Right cardiac atrium (tissue), 5 donors: ENCODE results near the gene PDE3B. TPM values are rescaled to one million over a fixed set of nuclear protein-coding genes. Genes with fewer than 3 reads are reported as not detected.
"Not testable (repeated sequence)": the region's sequence is repeated elsewhere in the genome, so short reads cannot be mapped to it uniquely, and the experiment has no call there.

Experiments
- ATAC-seq, 2 donors: fragments of 200-7000 bp; cut with Tn5 transposase; one replicate each; pipeline versions ENCODE4 v1.8.0 to v1.9.1; 2020; ENCODE audit warnings: moderate library complexity in 2 of 2, mild to moderate bottlenecking in 1 of 2
- DNase-seq, 3 donors: peaks; one replicate each; pipeline ENCODE4 v3.0.0-alpha.2; 2020
- H3K27ac ChIP-seq: one replicate; pipeline ENCODE4 v1.5.1; 2013; ENCODE audit warnings: mild to moderate bottlenecking, low read length, control low read depth, moderate library complexity
- H3K27me3 ChIP-seq: one replicate; pipeline ENCODE4 v1.6.1; 2013; ENCODE audit not compliant: control insufficient read depth, insufficient read depth
- H3K4me1 ChIP-seq: one replicate; pipeline ENCODE4 v1.6.1; 2013; ENCODE audit warnings: low read length; ENCODE audit not compliant: control insufficient read depth, insufficient read depth
- H3K4me3 ChIP-seq: one replicate; pipeline ENCODE4 v1.5.1; 2013; ENCODE audit warnings: low read length, control low read depth
- H3K9me3 ChIP-seq: one replicate; pipeline ENCODE4 v1.6.1; 2013; ENCODE audit warnings: low read length; ENCODE audit not compliant: control insufficient read depth
- WGBS: extraction: QIAGEN DNeasy Blood & Tissue Kit; methylation state at CpG from one replicate; pipeline ENCODE4 v1.1.7; 2013; 5-methylcytosine and 5-hydroxymethylcytosine counted together
- intact Hi-C, 4 donors: fragments of 100-400 bp; cut with DNase I; formaldehyde crosslinking; loops; one replicate each; pipeline versions ENCODE4 v1.11.0 to v1.14.0; 2022 to 2023
- polyA plus RNA-seq: library from polyadenylated mRNA; stranded (reverse); fragments of 200-250 nt; gene quantifications from one replicate; pipeline ENCODE4 v1.2.3, GENCODE V29; 2013
- total RNA-seq, 4 donors: library from RNA; stranded (reverse); fragmentation: NEBNext Ultra II Directional; extraction: Animal tissue kit (Norgen Biotek cat#: 25700); gene quantifications; one replicate each; pipeline ENCODE4 v1.2.1, GENCODE V29; 2021
- donor health status: healthy with polysubstance abuse.
- donor health status: DM: no; HTN: yes; CAD: no.
- donor health status: DM: no; HTN: no; CAD: no.
- donor health status: DM: no; HTN: yes; CAD: no; lungs with severe emphysema.
- donor health status: DM: yes; HTN: yes; CAD: no.

The PDE3B gene
- total and polyA plus RNA-seq, 5 donors, result 4.9 to 18.6 (median 9.1) TPM

DNA sequence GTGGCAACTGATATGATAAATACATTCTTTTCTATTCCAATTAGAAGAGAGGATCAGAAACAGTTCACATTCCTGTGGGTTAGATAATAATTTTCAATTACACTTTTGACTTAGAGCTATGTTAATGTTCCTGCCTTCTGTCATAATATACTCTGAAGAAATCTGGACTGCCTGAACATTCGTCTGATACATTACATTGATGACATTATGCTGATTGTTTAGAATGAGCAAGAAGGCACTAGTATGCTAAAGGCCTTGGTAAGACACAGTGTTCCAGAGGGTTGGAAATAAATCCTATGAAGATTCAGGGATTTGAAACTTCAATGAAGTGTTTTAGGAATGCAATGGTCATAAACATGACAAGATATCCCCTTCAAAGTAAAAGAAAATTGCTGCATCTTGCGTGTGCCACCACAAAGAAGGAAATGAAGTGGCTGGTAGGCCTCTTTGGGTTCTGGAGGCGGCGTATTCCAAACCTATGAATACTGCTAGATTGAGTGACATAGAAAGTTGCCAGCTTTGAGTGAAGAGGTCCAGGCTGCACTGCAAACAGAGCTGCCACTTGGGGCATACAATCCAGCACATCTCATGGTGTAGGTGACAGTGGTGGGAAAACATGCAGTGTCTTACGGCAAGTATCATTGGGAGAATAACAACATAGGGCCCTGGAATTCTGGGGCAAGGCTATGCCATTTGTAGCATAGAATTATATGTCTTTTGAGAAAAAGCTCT lies 21.2 kb upstream of the PDE3B start:
- Histone ChIP-seq H3K27ac (no peak overlapping the region), H3K9me3 (no peaks in the 10 kb centered on the region), H3K4me1 (peaks cover 1% of the 10 kb centered on the region), H3K27me3 (no peaks in the 10 kb centered on the region), H3K4me3 (no peak overlapping the region)
- WGBS, result 82% methylated on average over 5 of the region's 5 CpGs
- intact Hi-C loops, result no loop called here
- no peak for ATAC-seq
- DNase-seq, result no peak

DNA sequence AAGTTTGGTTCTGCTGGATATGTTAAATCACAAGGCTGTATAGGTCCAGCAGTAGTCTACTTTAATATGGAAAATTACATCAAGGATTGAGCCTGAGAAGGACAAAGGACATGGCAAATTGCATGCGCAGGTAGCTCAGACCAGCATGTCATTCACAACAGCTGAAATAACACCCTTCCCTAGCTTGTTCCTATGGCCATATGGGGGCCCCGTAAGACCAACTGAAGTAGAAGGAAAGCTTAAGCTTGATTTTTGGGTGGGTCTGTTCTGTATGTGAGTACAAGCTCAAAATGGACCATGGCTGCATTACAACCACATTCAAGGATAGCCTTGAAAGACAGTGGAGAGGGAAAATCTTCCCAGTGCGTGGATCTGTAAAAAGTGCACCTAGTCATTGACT lies 20.6 kb upstream of the PDE3B start:
- Histone ChIP-seq H3K4me3 (no peak overlapping the region), H3K27me3 (no peaks in the 10 kb centered on the region), H3K27ac (no peak overlapping the region), H3K9me3 (no peaks in the 10 kb centered on the region), H3K4me1 (peaks cover 1% of the 10 kb centered on the region)
- WGBS, result 95% methylated on average over 3 of the region's 3 CpGs
- DNase-seq, result no peak
- intact Hi-C loops, result no loop called here
- ATAC-seq, result no peak

DNA sequence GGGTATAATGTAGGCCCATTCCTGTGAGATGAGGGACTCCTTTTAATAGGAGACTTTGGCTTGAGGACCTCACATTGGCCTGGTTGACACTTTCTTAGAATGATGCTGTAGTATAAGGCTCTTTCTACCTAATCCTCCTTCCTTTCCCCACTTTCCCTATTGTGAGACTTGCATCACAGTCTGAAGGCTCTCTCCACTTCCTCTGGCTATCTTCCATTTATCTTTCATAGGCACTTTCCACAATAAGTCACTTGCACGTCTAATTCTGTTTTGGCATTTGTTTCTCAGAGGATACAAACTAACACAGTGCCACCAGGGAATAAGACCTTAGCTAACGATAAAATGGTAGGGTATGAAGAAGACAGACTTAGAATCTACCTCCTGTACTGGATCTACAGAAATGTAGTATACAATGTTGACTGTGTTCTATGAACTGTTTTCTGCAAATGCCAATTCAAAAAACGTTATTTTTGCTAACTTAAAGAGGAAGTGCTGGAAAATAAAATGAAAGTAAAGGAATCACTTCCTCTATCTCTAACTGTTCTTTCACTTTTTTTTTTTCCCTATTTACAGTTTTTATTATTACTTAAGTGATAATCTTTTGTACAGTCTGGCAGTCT lies 17.9 kb upstream of the PDE3B start:
- no peaks in the 10 kb centered on the region for H3K27me3 ChIP-seq
- intact Hi-C loops, result no loop called here
- no peak for DNase-seq
- H3K27ac ChIP-seq, result no peak overlapping the region
- ATAC-seq, result peak in 1 of 2 donors; percentile 14
- H3K9me3 ChIP-seq, result no peaks in the 10 kb centered on the region
- H3K4me1 ChIP-seq, result no peaks in the 10 kb centered on the region
- WGBS, result 26% methylated on average over 3 of the region's 3 CpGs
- no peak overlapping the region for H3K4me3 ChIP-seq

DNA sequence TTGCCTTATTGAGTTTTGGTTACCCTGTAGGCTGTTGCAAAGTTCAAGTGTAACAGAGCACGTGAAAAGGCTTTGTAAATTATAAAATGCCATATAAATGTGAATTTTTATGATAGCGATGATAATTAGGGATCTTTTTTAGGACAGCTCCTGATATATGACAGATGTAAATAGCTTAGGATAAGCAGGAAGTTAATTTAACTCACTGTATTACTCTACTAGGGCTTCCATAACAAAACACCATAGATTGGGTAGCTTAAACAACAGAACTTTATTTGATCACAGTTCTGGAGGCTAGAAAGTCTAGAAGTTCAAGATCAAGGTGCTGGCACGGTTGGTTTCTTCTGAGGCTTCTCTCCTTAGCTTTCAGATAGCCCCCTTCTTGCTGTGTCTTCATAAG lies 17.0 kb upstream of the PDE3B start:
- H3K4me3 ChIP-seq, result no peak overlapping the region
- ATAC-seq (no peak), DNase-seq (no peak)
- H3K27ac ChIP-seq, result no peak overlapping the region
- no peaks in the 10 kb centered on the region for H3K4me1 ChIP-seq
- 83% methylated on average over 3 of the region's 3 CpGs for WGBS
- intact Hi-C loops, result no loop called here
- no peaks in the 10 kb centered on the region for H3K27me3 ChIP-seq
- no peaks in the 10 kb centered on the region for H3K9me3 ChIP-seq

DNA sequence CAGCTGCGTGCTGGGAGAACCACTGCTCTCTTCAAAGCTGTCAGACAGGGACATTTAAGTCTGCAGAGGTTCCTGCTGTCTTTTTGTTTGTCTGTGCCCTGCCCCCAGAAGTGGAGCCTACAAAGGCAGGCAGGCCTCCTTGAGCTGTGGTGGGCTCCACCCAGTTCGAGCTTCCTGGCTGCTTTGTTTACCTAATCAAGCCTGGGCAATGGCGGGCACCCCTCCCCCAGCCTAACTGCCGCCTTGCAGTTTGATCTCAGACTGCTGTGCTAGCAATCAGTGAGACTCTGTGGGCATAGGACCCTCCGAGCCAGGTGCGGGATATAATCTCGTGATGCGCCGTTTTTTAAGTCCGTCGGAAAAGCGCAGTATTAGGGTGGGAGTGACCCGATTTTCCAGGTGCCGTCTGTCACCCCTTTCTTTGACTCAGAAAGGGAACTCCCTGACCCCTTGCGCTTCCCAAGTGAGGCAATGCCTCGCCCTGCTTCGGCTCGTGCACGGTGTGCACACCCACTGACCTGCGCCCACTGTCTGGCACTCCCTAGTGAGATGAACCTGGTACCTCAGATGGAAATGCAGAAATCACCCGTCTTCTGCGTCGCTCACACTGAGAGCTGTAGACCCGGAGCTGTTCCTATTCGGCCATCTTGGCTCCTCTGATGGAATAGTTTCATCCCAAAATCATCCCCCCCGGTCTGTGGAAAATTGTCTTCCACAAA lies 9.9 kb upstream of the PDE3B start:
- intact Hi-C loops, H3K27ac ChIP-seq, ATAC-seq, H3K4me3 ChIP-seq, H3K27me3 ChIP-seq, H3K9me3 ChIP-seq, H3K4me1 ChIP-seq: not testable (repeated sequence)
- DNase-seq, result peak in 2 of 3 donors; percentile 14 to 46
- WGBS, result 75% methylated on average over 16 of the region's 26 CpGs

DNA sequence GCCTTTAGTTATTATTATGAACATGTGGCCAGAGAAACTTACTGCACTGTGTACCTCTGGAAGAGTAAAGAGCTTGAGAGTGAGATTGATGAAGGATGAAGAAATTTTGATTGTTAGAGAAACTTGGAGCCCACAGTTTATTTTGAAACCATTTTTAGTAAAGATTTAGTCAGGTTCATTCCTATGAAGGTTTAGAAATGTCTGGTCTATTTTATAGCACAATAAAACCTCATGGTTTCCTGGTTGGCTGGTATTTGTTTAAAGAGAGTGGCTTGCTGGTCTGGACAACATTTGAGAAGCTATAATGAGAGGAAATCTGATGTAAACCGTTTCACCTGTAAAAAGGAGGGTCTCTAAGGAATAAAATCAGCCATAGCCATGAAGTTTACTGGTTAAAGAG lies 8.8 kb upstream of the PDE3B start:
- Histone ChIP-seq H3K9me3 (no peaks in the 10 kb centered on the region), H3K4me3 (no peak overlapping the region), H3K27ac (no peak overlapping the region), H3K27me3 (no peaks in the 10 kb centered on the region), H3K4me1 (no peaks in the 10 kb centered on the region)
- WGBS, result 54% methylated on average over 1 of the region's 1 CpG
- DNase-seq (no peak), ATAC-seq (no peak)
- intact Hi-C loops, result no loop called here

DNA sequence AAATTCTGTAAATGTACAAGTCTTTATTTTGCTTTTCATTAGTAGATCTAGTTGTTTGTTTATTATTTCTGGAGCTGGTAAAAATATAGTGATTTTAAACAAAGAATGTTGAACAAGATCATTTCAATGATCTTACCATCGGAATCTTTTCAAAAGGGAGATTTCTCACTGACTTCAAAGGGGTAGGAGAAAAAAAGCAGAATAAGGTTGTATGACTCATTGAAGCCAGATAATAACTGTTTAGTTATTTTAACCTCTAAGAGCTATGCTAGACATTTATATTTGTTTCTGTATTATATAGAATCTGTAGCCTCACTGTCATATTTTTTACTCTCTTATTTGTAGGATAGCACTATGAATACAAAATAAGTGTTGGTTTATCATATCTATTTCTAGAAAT lies 8.1 kb upstream of the PDE3B start:
- WGBS, result 74% methylated on average over 1 of the region's 1 CpG
- Histone ChIP-seq H3K4me1 (no peaks in the 10 kb centered on the region), H3K4me3 (no peak overlapping the region), H3K27ac (no peak overlapping the region), H3K27me3 (no peaks in the 10 kb centered on the region), H3K9me3 (no peaks in the 10 kb centered on the region)
- DNase-seq (no peak), ATAC-seq (no peak)
- intact Hi-C loops, result no loop called here

DNA sequence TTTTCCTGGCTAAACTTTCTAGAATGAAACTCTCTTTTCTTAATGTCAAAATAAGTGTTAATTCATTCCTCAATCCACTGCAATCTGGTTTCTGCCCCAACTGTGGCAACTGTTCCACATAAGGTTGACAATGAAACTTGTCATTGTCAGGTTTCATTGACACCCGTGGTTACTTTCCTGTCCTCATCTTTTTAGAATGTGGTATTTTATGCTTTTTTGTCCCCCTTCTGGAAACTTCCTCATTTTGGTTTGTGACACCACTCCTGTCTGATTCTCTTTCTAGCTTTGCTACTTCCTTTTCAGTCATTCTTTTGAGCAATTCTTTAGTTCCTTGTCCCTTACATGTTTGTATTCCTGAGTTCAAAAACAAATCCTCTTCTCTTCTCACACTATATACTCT lies 7.5 kb upstream of the PDE3B start:
- intact Hi-C loops, result no loop called here
- WGBS, result 58% methylated on average over 1 of the region's 1 CpG

DNA sequence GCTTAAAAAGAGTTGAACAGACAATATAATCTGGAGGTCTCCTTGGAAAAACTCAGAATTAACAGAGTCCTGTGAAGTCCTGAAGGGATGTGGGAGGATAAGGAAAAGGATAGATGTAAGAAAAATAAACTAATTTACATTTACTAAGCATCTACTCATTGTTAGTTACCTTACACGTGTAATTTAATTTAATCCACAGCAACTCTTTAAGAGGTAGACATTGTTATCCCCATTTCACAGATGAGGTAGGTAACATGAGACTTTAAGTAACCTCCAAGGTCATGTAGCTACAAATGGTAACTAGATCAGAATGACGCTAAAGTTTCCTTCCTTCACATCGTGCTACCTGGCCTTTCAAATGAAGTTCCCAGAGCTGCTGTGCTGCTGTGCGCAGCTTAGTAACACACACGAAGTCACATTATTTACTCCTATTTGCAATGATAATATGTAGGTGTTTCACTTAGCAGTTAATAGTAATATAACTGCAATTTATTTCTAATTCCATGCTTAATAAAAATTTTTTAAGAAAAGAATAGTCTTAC lies 5.7 kb upstream of the PDE3B start:
- 84% methylated on average over 5 of the region's 5 CpGs for WGBS
- peaks cover 3% of the 10 kb centered on the region for H3K4me1 ChIP-seq

More for the DNA sequence above, 7.5 kb upstream of the PDE3B start:
- DNase-seq (no peak), ATAC-seq (no peak)
- Histone ChIP-seq H3K9me3 (no peaks in the 10 kb centered on the region), H3K4me3 (no peak overlapping the region), H3K4me1 (no peaks in the 10 kb centered on the region), H3K27ac (no peak overlapping the region), H3K27me3 (no peaks in the 10 kb centered on the region)

DNA sequence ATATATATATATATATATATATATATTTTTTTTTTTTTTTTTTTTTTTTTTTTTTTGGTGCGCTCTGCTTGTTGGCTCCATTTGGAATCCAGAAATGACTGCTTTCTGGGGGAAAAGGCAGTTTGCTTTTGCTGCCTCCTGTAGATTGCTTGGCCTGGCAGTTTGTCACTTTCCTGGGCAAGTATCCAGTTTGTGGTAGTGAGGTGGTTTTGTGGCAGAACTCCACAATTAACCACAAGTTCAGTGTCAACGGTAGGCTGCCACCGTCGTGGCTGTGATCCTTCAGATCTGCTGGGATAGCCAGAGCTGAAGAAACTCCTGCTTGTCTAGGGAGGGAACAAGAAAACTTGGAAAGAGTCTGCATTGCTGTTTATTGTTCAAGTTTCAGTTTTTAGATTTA lies 5.0 kb upstream of the PDE3B start:
- intact Hi-C loops, result no loop called here
- no peaks in the 10 kb centered on the region for H3K27me3 ChIP-seq
- 66% methylated on average over 4 of the region's 4 CpGs for WGBS
- peaks cover 3% of the 10 kb centered on the region for H3K4me1 ChIP-seq
- no peak overlapping the region for H3K27ac ChIP-seq
- no peak overlapping the region for H3K4me3 ChIP-seq
- ATAC-seq (no peak), DNase-seq (peak in 1 of 3 donors; percentile 44)
- no peaks in the 10 kb centered on the region for H3K9me3 ChIP-seq

More for the DNA sequence above, 5.7 kb upstream of the PDE3B start:
- Histone ChIP-seq H3K9me3 (no peaks in the 10 kb centered on the region), H3K27me3 (no peaks in the 10 kb centered on the region), H3K4me3 (no peak overlapping the region), H3K27ac (no peak overlapping the region)
- no peak for ATAC-seq
- intact Hi-C loops, result no loop called here
- no peak for DNase-seq

DNA sequence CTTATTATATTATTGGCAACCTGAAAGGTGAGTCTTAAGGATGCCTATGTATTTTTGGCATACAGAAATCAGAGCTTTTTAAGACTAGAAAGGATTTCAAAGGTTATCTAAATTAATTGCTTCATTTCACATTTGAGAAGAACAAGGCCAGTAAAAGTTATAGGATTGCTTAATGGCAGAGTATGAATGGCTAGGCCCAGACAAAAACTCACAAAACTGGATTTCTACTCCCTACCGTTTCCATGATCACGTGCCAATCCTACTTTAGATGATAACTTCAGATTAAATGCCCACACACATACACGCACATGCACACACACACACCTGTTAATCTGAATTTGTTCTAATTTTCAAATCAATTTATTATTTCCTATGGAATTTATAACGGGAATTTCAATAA lies 1.8 kb upstream of the PDE3B start:
- WGBS, result 90% methylated on average over 4 of the region's 4 CpGs
- no peak overlapping the region for H3K27ac ChIP-seq
- intact Hi-C loops, result loop anchor here in 2 of 4 donors (10.0 kb wide), 2 partner anchors 97 to 253 kb away; partner anchors contain the start of gene CYP2R1 (in 2 of the 2)
- no peaks in the 10 kb centered on the region for H3K9me3 ChIP-seq
- H3K4me3 ChIP-seq, result no peak overlapping the region
- no peaks in the 10 kb centered on the region for H3K27me3 ChIP-seq
- ATAC-seq (no peak), DNase-seq (no peak)
- H3K4me1 ChIP-seq, result peaks cover 3% of the 10 kb centered on the region
